DOHH2 (cell line): Measurements from ENCODE around the gene DSP.

Experiments used
- EZH2phosphoT487 ChIP-seq: fragments of 200-600 bp; sonication (generic); IDR thresholded peaks from 2 replicates; pipeline ENCODE4 v1.6.1; 2017; ENCODE audit warnings: borderline replicate concordance, mild to moderate bottlenecking, antibody characterized with exemption, low read length, moderate library complexity, mixed read lengths
- TF ChIP-seq, protein P1 (sequence below): fragments of 200-600 bp; sonication (generic); IDR thresholded peaks from one replicate; pipeline ENCODE4 v1.5.1; 2014; ENCODE audit warnings: antibody characterized with exemption, mild to moderate bottlenecking, low read depth, low read length; ENCODE audit not compliant: poor library complexity, severe bottlenecking

DNA sequence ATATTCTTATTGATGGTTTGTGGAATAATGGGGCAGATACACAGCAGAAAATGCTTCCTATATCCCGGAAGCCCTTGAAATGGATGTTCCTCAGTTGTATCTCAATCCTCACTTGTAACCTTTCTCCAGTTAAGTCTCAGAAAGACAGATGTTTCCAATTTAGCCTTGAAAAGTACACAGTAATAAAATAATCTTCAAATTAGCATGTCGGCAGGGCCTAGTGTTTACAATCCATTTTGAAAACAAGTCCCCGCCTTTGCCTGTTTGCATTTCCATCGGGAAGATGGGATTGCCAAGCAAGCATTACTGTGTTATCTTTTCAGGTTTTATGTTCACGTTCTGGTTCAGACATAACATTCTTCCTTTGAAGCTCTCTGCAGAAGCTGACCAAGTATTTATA lies 90.0 kb downstream of the DSP start:
- TF ChIP-seq, protein P1, sequence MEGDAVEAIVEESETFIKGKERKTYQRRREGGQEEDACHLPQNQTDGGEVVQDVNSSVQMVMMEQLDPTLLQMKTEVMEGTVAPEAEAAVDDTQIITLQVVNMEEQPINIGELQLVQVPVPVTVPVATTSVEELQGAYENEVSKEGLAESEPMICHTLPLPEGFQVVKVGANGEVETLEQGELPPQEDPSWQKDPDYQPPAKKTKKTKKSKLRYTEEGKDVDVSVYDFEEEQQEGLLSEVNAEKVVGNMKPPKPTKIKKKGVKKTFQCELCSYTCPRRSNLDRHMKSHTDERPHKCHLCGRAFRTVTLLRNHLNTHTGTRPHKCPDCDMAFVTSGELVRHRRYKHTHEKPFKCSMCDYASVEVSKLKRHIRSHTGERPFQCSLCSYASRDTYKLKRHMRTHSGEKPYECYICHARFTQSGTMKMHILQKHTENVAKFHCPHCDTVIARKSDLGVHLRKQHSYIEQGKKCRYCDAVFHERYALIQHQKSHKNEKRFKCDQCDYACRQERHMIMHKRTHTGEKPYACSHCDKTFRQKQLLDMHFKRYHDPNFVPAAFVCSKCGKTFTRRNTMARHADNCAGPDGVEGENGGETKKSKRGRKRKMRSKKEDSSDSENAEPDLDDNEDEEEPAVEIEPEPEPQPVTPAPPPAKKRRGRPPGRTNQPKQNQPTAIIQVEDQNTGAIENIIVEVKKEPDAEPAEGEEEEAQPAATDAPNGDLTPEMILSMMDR = no peak
- TF ChIP-seq EZH2phosphoT487 = no peak
